B cell (primary cell): ENCODE results near the gene HHIPL2. TPM values are rescaled to one million over a fixed set of nuclear protein-coding genes. Genes with fewer than 3 reads are reported as not detected.

Source experiments
- ATAC-seq: fragments of 200-7000 bp; cut with Tn5 transposase; one replicate; pipeline ENCODE4 v1.10.0; 2021; ENCODE audit warnings: low read depth, mild to moderate bottlenecking, moderate number of reproducible peaks, moderate library complexity
- CTCF ChIA-PET: fragments of 350-600 bp; sonication (Branson Sonifier 250); formaldehyde crosslinking; loops from one replicate; lab custom pipeline; 2021; ENCODE audit warnings: antibody characterized with exemption, inconsistent platforms; lab: Charles Lee
- POLR2A ChIA-PET: fragments of 350-600 bp; sonication (Branson Sonifier 250); formaldehyde crosslinking; loops from one replicate; lab custom pipeline; 2021; ENCODE audit warnings: antibody characterized with exemption; lab: Charles Lee
- DNase-seq: peaks from one replicate; pipeline ENCODE4 v3.0.0; 2013
- H2AFZ ChIP-seq: 2 replicates; pipeline ENCODE4 v1.6.1; 2012; ENCODE audit warnings: mild to moderate bottlenecking, low read depth, low read length; ENCODE audit not compliant: insufficient read depth, poor library complexity, severe bottlenecking
- H3K27ac ChIP-seq, 2 donors: 1 replicate in 1 of 2; 2 replicates in 1 of 2; pipeline ENCODE4 v1.5.1; 2012 to 2013; ENCODE audit warnings: low read length in 2 of 2, mild to moderate bottlenecking in 2 of 2, moderate library complexity in 1 of 2
- H3K27me3 ChIP-seq, 4 experiments: fragments of 200-600 bp in 1 of 4; sonication (generic) in 1 of 4; replicated peaks in 1 of 4; 1 replicate in 2 of 4; 2 replicates in 2 of 4; pipeline versions ENCODE4 v1.6.1 to v1.7.0; 2013 to 2016; ENCODE audit warnings: low read length in 3 of 4, mild to moderate bottlenecking in 2 of 4, mixed read lengths in 1 of 4, moderate library complexity in 1 of 4; ENCODE audit not compliant: insufficient read depth in 4 of 4, control insufficient read depth in 3 of 4; ENCODE audit errors: control extremely low read depth in 1 of 4
- H3K36me3 ChIP-seq, 2 experiments: replicated peaks in 1 of 2; 1 replicate in 1 of 2; 2 replicates in 1 of 2; pipeline versions ENCODE4 v1.6.1 to v1.7.1; 2013; ENCODE audit warnings: low read length in 1 of 2; ENCODE audit not compliant: insufficient read depth in 2 of 2, control insufficient read depth in 1 of 2; ENCODE audit errors: control extremely low read depth in 1 of 2, extremely low read depth in 1 of 2
- H3K4me1 ChIP-seq, 2 donors: fragments of 200-600 bp in 1 of 2; sonication (generic) in 1 of 2; 1 replicate in 1 of 2; 2 replicates in 1 of 2; pipeline versions ENCODE4 v1.5.1 to v1.6.1; 2013 to 2017; ENCODE audit warnings: low read length in 2 of 2; ENCODE audit not compliant: control insufficient read depth in 2 of 2, insufficient read depth in 2 of 2
- H3K4me2 ChIP-seq: replicated peaks from 2 replicates; pipeline ENCODE3; 2012; ENCODE audit warnings: mild to moderate bottlenecking, low read depth, low read length; ENCODE audit not compliant: poor library complexity, severe bottlenecking
- H3K4me3 ChIP-seq, 5 experiments: fragments of 200-600 bp in 1 of 5; sonication (generic) in 1 of 5; 1 replicate in 3 of 5; 2 replicates in 2 of 5; pipeline versions ENCODE4 v1.5.1 to v1.7.0; 2011 to 2016; ENCODE audit warnings: low read length in 4 of 5, mild to moderate bottlenecking in 4 of 5, low read depth in 2 of 5, control low read depth in 1 of 5, moderate library complexity in 1 of 5; ENCODE audit not compliant: insufficient read depth in 1 of 5; ENCODE audit errors: control extremely low read depth in 1 of 5, extremely low read depth in 1 of 5
- H3K79me2 ChIP-seq: fragments of 200-600 bp; sonication (generic); one replicate; pipeline ENCODE4 v1.6.0; 2016; ENCODE audit warnings: low read length; ENCODE audit not compliant: control insufficient read depth, insufficient read depth
- H3K9ac ChIP-seq: fragments of 200-600 bp; sonication (generic); 2 replicates; pipeline ENCODE4 v1.6.1; 2017; ENCODE audit warnings: mild to moderate bottlenecking, low read length, moderate library complexity
- H3K9me3 ChIP-seq, 3 donors: one replicate each; pipeline versions ENCODE4 v1.6.1 to v1.7.1; 2013; ENCODE audit warnings: low read length in 2 of 3; ENCODE audit not compliant: control insufficient read depth in 2 of 3, insufficient read depth in 1 of 3; ENCODE audit errors: control extremely low read depth in 1 of 3
- H4K20me1 ChIP-seq: 2 replicates; pipeline ENCODE4 v1.6.0; 2012; ENCODE audit warnings: mild to moderate bottlenecking, low read length; ENCODE audit not compliant: insufficient read depth, control insufficient read depth, poor library complexity, severe bottlenecking
- H3K27ac Mint-ChIP-seq: one replicate; pipeline ENCODE4 v1.8.0; 2021; ENCODE audit warnings: mixed read lengths
- H3K27me3 Mint-ChIP-seq: one replicate; pipeline ENCODE4 v1.8.0; 2021; ENCODE audit warnings: mixed read lengths
- H3K4me1 Mint-ChIP-seq: one replicate; pipeline ENCODE4 v1.8.0; 2021; ENCODE audit warnings: mixed read lengths
- H3K4me3 Mint-ChIP-seq: one replicate; pipeline ENCODE4 v1.8.0; 2021; ENCODE audit warnings: mixed read lengths
- H3K9me3 Mint-ChIP-seq: one replicate; pipeline ENCODE4 v1.8.0; 2022; ENCODE audit warnings: mixed read lengths; ENCODE audit not compliant: insufficient read depth
- EZH2 ChIP-seq: IDR thresholded peaks from 2 replicates; pipeline ENCODE4 v1.6.1; 2012; ENCODE audit warnings: borderline replicate concordance, low read depth, mild to moderate bottlenecking, moderate library complexity, low read length; ENCODE audit not compliant: insufficient read depth, poor library complexity, severe bottlenecking
- WGBS: methylation state at CpG from one replicate; pipeline ENCODE4 v1.1.5; 2013; ENCODE audit warnings: missing lambda C conversion rate; ENCODE audit not compliant: insufficient coverage; 5-methylcytosine and 5-hydroxymethylcytosine counted together
- intact Hi-C: fragments of 100-400 bp; cut with micrococcal nuclease; formaldehyde crosslinking; loops from one replicate; pipeline ENCODE4 v1.10.0; 2022
- polyA plus RNA-seq: library from polyadenylated mRNA; depleted of rRNA; stranded (reverse); fragments of >200 nt; gene quantifications from 2 replicates; pipeline ENCODE4 v1.2.3, GENCODE V29; 2012
- total RNA-seq, 2 donors: library from RNA; stranded (reverse); fragments of 120-200 nt in 1 of 2; gene quantifications; 1 replicate in 1 of 2; 2 replicates in 1 of 2; pipeline versions ENCODE4 v1.2.3 to v1.2.4, GENCODE V29; 2013 to 2022
- TF ChIP-seq, protein P1 (sequence below): fragments of 200-600 bp; IDR thresholded peaks from one replicate; pipeline ENCODE4 v1.8.0; 2022; ENCODE audit warnings: antibody characterized with exemption, mild to moderate bottlenecking

HHIPL2 gene
- total and polyA plus RNA-seq, 2 donors (not counting 1 experiment from before 2014, with no cell fraction given), result 0.63 to 0.99 TPM

DNA sequence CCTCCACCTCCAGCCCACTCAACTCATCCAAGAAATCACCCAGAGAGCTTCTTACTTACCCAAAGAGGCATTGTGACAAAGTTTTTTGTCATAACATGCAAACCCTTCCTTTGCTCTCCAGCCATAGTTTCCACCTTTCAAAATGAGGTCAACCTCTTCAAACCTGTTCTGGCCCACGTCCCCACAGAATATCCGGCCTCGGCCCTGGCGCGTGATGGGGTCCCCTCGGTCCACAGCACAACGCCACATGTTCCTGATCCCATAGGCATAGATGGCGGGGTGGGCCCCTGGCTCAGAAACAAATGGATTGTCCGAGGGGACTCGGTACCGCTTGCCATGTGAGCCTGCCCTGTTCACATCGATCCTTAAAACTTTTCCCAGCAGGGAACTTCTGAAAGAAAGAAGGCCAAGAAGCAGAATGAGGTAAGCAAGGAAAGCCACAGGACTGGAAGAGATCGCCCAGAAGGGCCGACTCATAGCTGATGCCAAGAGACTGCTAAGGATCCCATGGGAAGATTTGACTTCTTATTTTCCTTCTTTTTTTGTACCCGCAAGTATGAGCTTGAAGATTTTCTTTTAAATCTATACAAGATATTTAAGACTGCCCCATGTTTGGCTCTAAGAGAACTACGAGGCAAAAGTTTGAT, 7.8 kb downstream of the HHIPL2 start:
- Mint-ChIP-seq H3K27ac (no peak overlapping the region), H3K4me1 (no peaks in the 10 kb centered on the region), H3K4me3 (no peak overlapping the region), H3K9me3 (no peaks in the 10 kb centered on the region), H3K27me3 (peaks cover 15% of the 10 kb centered on the region)
- no peaks in the 10 kb centered on the region for H3K9me3 ChIP-seq
- intact Hi-C loops, result no loop called here
- POLR2A ChIA-PET, result no interaction called here
- peaks cover 0 to 3% (median 3%) of the 10 kb centered on the region in 4 experiments for H3K27me3 ChIP-seq
- TF ChIP-seq, protein P1, sequence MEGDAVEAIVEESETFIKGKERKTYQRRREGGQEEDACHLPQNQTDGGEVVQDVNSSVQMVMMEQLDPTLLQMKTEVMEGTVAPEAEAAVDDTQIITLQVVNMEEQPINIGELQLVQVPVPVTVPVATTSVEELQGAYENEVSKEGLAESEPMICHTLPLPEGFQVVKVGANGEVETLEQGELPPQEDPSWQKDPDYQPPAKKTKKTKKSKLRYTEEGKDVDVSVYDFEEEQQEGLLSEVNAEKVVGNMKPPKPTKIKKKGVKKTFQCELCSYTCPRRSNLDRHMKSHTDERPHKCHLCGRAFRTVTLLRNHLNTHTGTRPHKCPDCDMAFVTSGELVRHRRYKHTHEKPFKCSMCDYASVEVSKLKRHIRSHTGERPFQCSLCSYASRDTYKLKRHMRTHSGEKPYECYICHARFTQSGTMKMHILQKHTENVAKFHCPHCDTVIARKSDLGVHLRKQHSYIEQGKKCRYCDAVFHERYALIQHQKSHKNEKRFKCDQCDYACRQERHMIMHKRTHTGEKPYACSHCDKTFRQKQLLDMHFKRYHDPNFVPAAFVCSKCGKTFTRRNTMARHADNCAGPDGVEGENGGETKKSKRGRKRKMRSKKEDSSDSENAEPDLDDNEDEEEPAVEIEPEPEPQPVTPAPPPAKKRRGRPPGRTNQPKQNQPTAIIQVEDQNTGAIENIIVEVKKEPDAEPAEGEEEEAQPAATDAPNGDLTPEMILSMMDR, result no peak
- TF ChIP-seq EZH2, result no peak
- CTCF ChIA-PET, result no interaction called here
- WGBS, result 97% methylated on average over 14 of the region's 16 CpGs
- H3K9ac ChIP-seq, result no peak overlapping the region
- no peaks in the 10 kb centered on the region for H3K4me1 ChIP-seq
- DNase-seq (no peak), ATAC-seq (no peak)
- no peaks in the 10 kb centered on the region for H3K36me3 ChIP-seq
- H3K27ac ChIP-seq, result no peak overlapping the region
- no peaks in the 10 kb centered on the region for H3K79me2 ChIP-seq
- no peaks in the 10 kb centered on the region for H4K20me1 ChIP-seq
- H2AFZ ChIP-seq, result no peak overlapping the region
- no peak overlapping the region for H3K4me2 ChIP-seq
- no peak overlapping the region for H3K4me3 ChIP-seq

GRCh38 chr1:222535455-222535854, 12.4 kb downstream of the HHIPL2 start:
- Histone ChIP-seq H3K9ac (no peak overlapping the region), H3K79me2 (no peaks in the 10 kb centered on the region), H4K20me1 (no peaks in the 10 kb centered on the region), H3K9me3 (no peaks in the 10 kb centered on the region), H3K36me3 (no peaks in the 10 kb centered on the region), H3K4me1 (no peaks in the 10 kb centered on the region), H3K27ac (no peak overlapping the region), H3K4me2 (no peak overlapping the region), H2AFZ (no peak overlapping the region), H3K27me3 (no peaks in the 10 kb centered on the region), H3K4me3 (no peak overlapping the region)
- DNase-seq (no peak), ATAC-seq (no peak)
- POLR2A ChIA-PET, result no interaction called here
- CTCF ChIA-PET, result no interaction called here
- Mint-ChIP-seq H3K27ac (no peak overlapping the region), H3K9me3 (no peaks in the 10 kb centered on the region), H3K27me3 (peaks cover under 1% of the 10 kb centered on the region), H3K4me1 (no peaks in the 10 kb centered on the region), H3K4me3 (no peak overlapping the region)
- TF ChIP-seq EZH2, result no peak
- TF ChIP-seq, protein P1, result no peak
- WGBS, result 93% methylated on average over 5 of the region's 5 CpGs
- intact Hi-C loops, result no loop called here
